Vagina (tissue), 2 donors: ENCODE data around the gene VWA3A. TPM values are rescaled to one million over a fixed set of nuclear protein-coding genes. Genes with fewer than 3 reads are reported as not detected.

Experiments
- DNase-seq, 2 donors: peaks; one replicate each; pipeline ENCODE4 v3.0.0-alpha.2; 2017; ENCODE audit errors: extremely low spot score in 2 of 2
- H3K27ac ChIP-seq: fragments of 200-600 bp; sonication (generic); one replicate; pipeline ENCODE4 v1.5.1; 2019
- H3K27me3 ChIP-seq: fragments of 200-600 bp; sonication (generic); one replicate; pipeline ENCODE4 v1.5.1; 2019
- H3K36me3 ChIP-seq, 2 donors: fragments of 200-600 bp; sonication (generic); one replicate each; pipeline ENCODE4 v1.5.1; 2017 to 2019
- H3K4me1 ChIP-seq: fragments of 200-600 bp; sonication (generic); one replicate; pipeline ENCODE4 v1.5.1; 2019
- H3K4me3 ChIP-seq, 2 donors: fragments of 200-600 bp; sonication (generic); 1 replicate in 1 of 2; 2 replicates in 1 of 2; pipeline ENCODE4 v1.5.1; 2016 to 2019
- H3K9me3 ChIP-seq: fragments of 200-600 bp; sonication (generic); one replicate; pipeline ENCODE4 v1.5.1; 2019
- POLR2A ChIP-seq, 2 donors: fragments of 450-650 bp; IDR thresholded peaks; one replicate each; pipeline ENCODE4 v1.6.1; 2017; ENCODE audit warnings: antibody characterized with exemption in 2 of 2, mild to moderate bottlenecking in 2 of 2, moderate library complexity in 2 of 2
- POLR2AphosphoS5 ChIP-seq, 2 donors: sonication (generic); formaldehyde crosslinking; IDR thresholded peaks; one replicate each; pipeline ENCODE4 v1.9.0; 2017; ENCODE audit warnings: antibody characterized with exemption in 2 of 2, mild to moderate bottlenecking in 2 of 2, low read depth in 1 of 2; ENCODE audit not compliant: insufficient read depth in 1 of 2
- intact Hi-C: fragments of 100-400 bp; cut with DNase I; formaldehyde crosslinking; loops from one replicate; pipeline ENCODE4 v1.15.1; 2023
- total RNA-seq: library from RNA; depleted of rRNA; stranded (reverse); fragments of >200 nt; gene quantifications from one replicate; pipeline ENCODE4 v1.2.3, GENCODE V29; 2016
- TF ChIP-seq, protein P1 (sequence below), 3 experiments: fragments of 450-650 bp in 2 of 3; fragments of 200-600 bp in 1 of 3; sonication (generic) in 1 of 3; IDR thresholded peaks; one replicate each; pipeline ENCODE4 v1.5.1; 2017 to 2019; ENCODE audit warnings: antibody characterized with exemption in 3 of 3, mild to moderate bottlenecking in 2 of 3, moderate library complexity in 2 of 3

The VWA3A gene
- total RNA-seq, 1 donor from 2014 or later: not detected

GRCh38 chr16:22139008-22139407 lies 46.7 kb downstream of the VWA3A start:
- no peaks in the 10 kb centered on the region for H3K36me3 ChIP-seq
- intact Hi-C loops: no loop called here
- TF ChIP-seq POLR2AphosphoS5 (IDR thresholded peaks at IDR 0.05; ENCODE audit: insufficient read depth in 1 of 2, low read depth in 1 of 2) (no peak), POLR2A (IDR thresholded peaks at IDR 0.05) (no peak)
- TF ChIP-seq, protein P1, sequence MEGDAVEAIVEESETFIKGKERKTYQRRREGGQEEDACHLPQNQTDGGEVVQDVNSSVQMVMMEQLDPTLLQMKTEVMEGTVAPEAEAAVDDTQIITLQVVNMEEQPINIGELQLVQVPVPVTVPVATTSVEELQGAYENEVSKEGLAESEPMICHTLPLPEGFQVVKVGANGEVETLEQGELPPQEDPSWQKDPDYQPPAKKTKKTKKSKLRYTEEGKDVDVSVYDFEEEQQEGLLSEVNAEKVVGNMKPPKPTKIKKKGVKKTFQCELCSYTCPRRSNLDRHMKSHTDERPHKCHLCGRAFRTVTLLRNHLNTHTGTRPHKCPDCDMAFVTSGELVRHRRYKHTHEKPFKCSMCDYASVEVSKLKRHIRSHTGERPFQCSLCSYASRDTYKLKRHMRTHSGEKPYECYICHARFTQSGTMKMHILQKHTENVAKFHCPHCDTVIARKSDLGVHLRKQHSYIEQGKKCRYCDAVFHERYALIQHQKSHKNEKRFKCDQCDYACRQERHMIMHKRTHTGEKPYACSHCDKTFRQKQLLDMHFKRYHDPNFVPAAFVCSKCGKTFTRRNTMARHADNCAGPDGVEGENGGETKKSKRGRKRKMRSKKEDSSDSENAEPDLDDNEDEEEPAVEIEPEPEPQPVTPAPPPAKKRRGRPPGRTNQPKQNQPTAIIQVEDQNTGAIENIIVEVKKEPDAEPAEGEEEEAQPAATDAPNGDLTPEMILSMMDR (IDR thresholded peaks at IDR 0.05): no peak
- no peaks in the 10 kb centered on the region for H3K9me3 ChIP-seq
- DNase-seq: no peak
- H3K27me3 ChIP-seq: no peaks in the 10 kb centered on the region
- no peak overlapping the region for H3K27ac ChIP-seq
- H3K4me1 ChIP-seq: no peaks in the 10 kb centered on the region
- H3K4me3 ChIP-seq: no peak overlapping the region

- no peak for DNase-seq
- H3K4me3 ChIP-seq: no peak overlapping the region
- H3K36me3 ChIP-seq: no peaks in the 10 kb centered on the region
- TF ChIP-seq, protein P1 (IDR thresholded peaks at IDR 0.05): no peak
- TF ChIP-seq POLR2A (IDR thresholded peaks at IDR 0.05) (no peak), POLR2AphosphoS5 (IDR thresholded peaks at IDR 0.05; ENCODE audit: insufficient read depth in 1 of 2, low read depth in 1 of 2) (no peak)
- H3K27ac ChIP-seq: no peak overlapping the region
- H3K9me3 ChIP-seq: no peaks in the 10 kb centered on the region
- H3K27me3 ChIP-seq: no peaks in the 10 kb centered on the region
- H3K4me1 ChIP-seq: no peaks in the 10 kb centered on the region
- intact Hi-C loops: no loop called here
These were observed 47.4 kb downstream of the VWA3A start for GRCh38 chr16:22139732-22140131.

DNA sequence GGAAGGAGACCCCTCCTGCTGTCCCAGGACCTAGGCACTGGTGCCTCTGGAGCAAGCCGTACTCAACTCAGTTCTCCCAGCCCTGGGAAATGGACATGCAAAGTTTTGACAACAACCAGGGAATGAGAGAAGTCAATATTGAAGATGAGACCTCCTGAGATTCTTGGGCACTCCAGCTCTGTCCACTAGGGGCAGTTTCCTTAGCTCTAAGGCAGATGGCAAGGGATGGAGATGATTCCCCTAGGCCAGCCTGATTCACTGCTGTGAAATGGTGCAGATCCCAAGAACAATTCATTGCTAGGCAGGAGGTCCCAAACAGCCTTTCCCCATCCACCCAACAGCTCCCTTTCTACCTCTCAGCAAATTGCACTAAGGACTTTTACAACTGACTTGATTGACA lies 49.4 kb downstream of the VWA3A start:
- no peak overlapping the region for H3K27ac ChIP-seq

DNA sequence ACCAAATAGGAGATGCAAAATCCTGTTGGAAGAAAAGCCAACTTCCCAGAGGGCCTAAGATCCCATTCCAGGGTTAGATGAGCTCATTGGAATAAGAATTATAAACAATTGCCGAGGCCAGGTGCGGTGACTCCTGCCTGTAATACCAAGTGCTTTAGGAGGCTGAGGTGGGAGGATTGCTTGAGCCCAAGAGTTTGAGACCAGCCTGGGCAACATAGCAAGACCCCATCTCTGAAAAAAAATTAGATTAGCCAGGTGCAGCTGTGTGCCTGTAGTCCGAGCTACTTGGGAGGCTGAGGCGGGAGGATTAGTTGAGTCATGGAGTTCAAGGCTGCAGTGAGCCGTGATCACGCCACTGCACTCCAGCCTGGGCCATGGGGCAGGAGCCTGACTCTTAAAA lies 52.2 kb downstream of the VWA3A start:
- TF ChIP-seq, protein P1 (IDR thresholded peaks at IDR 0.05): no peak
- TF ChIP-seq POLR2A (IDR thresholded peaks at IDR 0.05) (no peak), POLR2AphosphoS5 (IDR thresholded peaks at IDR 0.05; ENCODE audit: insufficient read depth in 1 of 2, low read depth in 1 of 2) (no peak)
- no peaks in the 10 kb centered on the region for H3K27me3 ChIP-seq
- no peaks in the 10 kb centered on the region for H3K36me3 ChIP-seq
- H3K27ac ChIP-seq: no peak overlapping the region
- no peak overlapping the region for H3K4me3 ChIP-seq
- intact Hi-C loops: no loop called here
- no peak for DNase-seq
- no peaks in the 10 kb centered on the region for H3K9me3 ChIP-seq
- no peaks in the 10 kb centered on the region for H3K4me1 ChIP-seq

More for the DNA sequence above, 49.4 kb downstream of the VWA3A start:
- Histone ChIP-seq H3K9me3 (no peaks in the 10 kb centered on the region), H3K4me1 (no peaks in the 10 kb centered on the region), H3K36me3 (no peaks in the 10 kb centered on the region), H3K27me3 (no peaks in the 10 kb centered on the region), H3K4me3 (no peak overlapping the region)
- DNase-seq: no peak
- intact Hi-C loops: no loop called here
- TF ChIP-seq POLR2AphosphoS5 (IDR thresholded peaks at IDR 0.05; ENCODE audit: insufficient read depth in 1 of 2, low read depth in 1 of 2): no peak
- TF ChIP-seq, protein P1 (IDR thresholded peaks at IDR 0.05): peak in 1 of 3 experiments; percentile 6

- Histone ChIP-seq H3K4me3 (no peak overlapping the region), H3K4me1 (no peaks in the 10 kb centered on the region), H3K36me3 (no peaks in the 10 kb centered on the region), H3K27ac (no peak overlapping the region), H3K27me3 (no peaks in the 10 kb centered on the region), H3K9me3 (no peaks in the 10 kb centered on the region)
- intact Hi-C loops: no loop called here
- TF ChIP-seq POLR2AphosphoS5 (IDR thresholded peaks at IDR 0.05; ENCODE audit: insufficient read depth in 1 of 2, low read depth in 1 of 2) (no peak), POLR2A (IDR thresholded peaks at IDR 0.05) (no peak)
- TF ChIP-seq, protein P1 (IDR thresholded peaks at IDR 0.05): no peak
- no peak for DNase-seq
These were observed 55.5 kb downstream of the VWA3A start for GRCh38 chr16:22147853-22148252.
